Measurements from ENCODE around the gene SCFD2. TPM values are rescaled to one million over a fixed set of nuclear protein-coding genes. Genes with fewer than 3 reads are reported as not detected.
"Not testable (repeated sequence)": the region's sequence is repeated elsewhere in the genome, so short reads cannot be mapped to it uniquely, and the experiment has no call there.

Gene SCFD2
- polyA plus RNA-seq, 1 donor = 13.9 TPM

GRCh38 chr4:53192496-53192895, 173.4 kb downstream of the SCFD2 start:
- no peak for DNase-seq

DNA sequence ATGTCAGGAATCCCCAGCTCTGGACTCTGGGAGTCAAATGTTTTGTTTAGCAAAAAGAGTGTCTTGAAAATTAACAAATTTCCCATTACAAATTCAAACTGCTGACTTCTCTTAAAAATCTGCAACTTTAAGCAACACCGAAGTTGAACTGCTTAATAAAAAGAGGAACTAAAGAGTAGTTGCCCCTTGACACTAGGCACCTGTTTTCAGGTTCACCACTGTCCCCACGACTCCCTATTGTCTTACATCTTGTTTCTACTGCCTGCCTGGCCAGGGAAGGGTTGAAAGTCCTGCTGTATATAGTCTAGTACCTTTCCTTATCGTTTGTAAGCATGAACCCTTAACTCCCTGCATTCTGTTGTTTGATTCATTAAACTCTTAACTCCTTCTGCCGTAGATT, 173.9 kb downstream of the SCFD2 start:
- no peak for DNase-seq

GRCh38 chr4:53189011-53189410, 176.8 kb downstream of the SCFD2 start:
- no peak for DNase-seq

DNA sequence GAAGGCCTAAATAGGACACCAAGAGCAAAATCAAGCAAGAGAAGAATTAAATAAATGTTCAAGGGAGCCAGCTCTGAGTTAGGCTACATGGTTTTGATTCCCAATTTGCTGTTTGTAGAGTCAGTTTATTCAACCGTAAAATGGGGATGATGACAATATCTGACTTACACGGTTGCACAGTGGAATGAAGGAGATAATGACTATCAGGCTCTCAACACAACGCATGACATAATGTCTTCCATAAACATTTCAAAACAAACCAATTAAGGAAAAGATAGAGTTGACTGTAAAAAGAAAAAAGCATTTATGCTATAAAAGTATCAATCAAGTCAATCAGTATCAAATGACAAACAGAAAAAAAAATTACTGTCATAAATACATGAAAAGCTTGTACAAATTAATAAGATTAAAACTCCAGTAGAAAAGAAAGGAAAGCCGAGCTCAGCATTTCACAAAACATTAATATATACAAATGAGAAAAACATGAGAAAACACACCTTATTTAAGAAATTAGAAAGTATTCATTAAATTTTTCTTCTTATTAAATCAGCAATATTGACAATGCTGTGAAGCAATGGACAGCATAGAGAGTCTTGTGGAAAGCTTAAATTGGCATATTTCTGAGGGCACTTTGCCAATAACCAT, 179.0 kb downstream of the SCFD2 start:
- no peak for DNase-seq

GRCh38 chr4:53185869-53186585, 179.8 kb downstream of the SCFD2 start:
- no peak for DNase-seq

DNA sequence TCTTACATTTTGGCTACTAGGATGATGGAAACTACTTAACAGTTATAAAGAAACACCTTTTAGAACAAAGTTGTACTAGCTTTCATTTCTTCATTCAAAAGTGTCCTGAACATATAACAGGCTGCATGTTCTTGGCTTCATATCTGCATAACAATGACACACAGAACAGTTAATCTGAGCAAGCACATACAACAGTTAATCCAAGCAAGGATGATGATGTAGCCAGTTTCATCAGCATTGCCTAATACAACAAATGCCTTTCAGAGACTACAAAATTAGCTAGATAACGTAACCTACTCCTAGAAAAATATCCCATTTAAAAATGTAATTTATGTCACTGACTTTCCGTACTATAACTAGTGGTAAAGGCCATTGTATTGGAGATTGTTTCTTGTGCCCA, 182.1 kb downstream of the SCFD2 start:
- no peak for DNase-seq

DNA sequence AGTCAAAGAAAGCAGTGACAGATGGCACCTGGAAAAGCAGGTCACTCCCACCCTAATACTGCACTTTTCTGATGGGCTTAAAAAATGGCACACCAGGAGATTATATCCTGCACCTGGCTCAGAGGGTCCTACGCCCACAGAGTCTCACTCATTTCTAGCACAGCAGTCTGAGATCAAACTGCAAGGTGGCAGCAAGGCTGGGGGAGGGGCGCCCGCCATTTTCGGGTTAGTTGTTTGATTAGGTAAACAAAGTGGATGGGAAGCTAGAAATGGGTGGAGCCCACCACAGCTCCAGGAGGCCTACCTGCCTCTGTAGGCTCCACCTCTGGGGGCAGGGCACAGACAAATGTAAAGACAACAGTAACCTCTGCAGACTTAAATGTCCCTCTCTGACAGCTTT, 188.1 kb downstream of the SCFD2 start:
- DNase-seq = not testable (repeated sequence)

GRCh38 chr4:53175640-53176039, 190.2 kb downstream of the SCFD2 start:
- no peak for DNase-seq

DNA sequence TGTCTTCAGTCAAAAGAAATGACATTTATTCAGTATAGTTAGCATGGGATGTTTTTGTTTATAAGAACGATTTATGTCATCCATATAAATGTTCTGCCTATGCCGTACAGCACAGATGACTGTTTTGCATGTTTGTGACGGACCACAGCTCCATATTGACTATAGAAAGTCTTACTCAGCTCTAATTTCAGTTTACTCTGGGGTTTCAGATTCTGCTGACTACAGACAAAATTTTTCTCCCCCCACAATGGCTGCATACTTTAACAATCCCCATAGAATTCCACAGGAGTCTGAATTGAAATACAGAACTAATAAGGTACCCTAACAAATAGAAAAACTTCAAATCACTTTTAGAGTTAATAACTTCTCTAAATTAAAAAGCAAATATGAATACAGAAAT, 191.0 kb downstream of the SCFD2 start:
- DNase-seq = no peak

GRCh38 chr4:53173576-53173975, 192.3 kb downstream of the SCFD2 start:
- DNase-seq = no peak

GRCh38 chr4:53171797-53172196, 194.1 kb downstream of the SCFD2 start:
- DNase-seq = no peak

DNA sequence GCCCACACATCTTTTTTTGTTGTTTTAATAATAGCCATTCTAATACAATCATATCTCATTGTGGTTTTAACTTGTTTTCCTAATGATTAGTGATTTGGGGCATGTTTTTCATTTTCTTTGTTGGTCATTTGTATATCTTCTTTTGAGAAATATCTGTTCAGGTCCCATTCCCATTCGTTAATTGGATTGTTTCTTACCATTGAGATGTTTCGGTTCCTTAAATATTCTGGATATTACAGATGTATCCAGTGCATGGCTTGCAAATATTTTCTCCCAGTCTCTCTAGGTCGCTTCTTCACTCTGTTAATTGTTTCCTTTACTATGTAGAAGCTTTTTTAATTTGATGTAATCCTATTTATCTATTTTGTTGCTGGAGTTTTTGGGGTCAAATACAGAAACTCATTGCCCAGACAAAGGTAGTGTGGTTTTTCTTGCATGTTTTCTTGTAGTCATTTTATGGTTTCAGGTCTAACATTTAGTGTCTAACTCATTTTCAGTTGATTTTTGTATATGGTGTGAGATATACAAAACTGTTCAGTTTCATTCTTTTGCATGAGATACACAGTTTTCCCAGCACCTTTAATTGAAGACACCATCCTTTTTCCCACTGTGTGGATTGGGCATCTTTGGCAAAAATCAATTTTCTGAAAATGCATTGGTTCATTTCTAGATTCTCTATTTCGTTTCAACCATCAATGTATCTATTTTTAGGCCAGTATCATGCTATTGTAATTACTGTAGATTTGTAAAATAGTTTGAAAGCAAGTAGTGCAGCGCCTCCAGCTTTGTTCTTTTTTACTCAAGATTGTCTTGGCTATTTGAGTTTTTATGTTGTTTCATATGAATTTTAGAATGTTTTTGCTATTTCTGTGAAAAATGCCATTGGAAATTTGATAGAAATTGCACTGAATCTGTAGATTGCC, 195.9 kb downstream of the SCFD2 start:
- DNase-seq = no peak

- no peak for DNase-seq
Measured at GRCh38 chr4:53168228-53168627, 197.6 kb downstream of the SCFD2 start.

- no peak for DNase-seq
Measured at GRCh38 chr4:53162969-53163368, 202.9 kb downstream of the SCFD2 start.

GRCh38 chr4:53161787-53162433, 204.0 kb downstream of the SCFD2 start:
- DNase-seq = no peak

GRCh38 chr4:53161051-53161786, 204.6 kb downstream of the SCFD2 start:
- no peak for DNase-seq

DNA sequence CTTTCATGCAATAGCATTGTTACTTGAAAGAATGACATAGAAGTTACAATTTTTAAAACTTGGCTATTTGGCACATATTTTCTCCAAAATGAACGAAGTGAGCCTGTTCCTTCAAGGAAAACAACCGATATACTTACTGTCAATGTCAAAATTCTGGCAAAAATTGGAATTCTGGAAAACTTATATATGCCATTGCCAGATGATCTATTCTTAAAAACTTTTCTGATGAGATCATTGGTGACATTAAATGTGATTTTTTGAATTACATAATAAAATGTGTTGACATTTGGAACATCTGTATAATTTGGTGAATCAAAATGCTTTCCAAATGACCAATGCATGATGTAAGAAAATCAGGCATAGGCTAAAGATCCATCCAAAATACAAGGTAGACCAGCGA, 209.0 kb downstream of the SCFD2 start:
- no peak for DNase-seq

DNA sequence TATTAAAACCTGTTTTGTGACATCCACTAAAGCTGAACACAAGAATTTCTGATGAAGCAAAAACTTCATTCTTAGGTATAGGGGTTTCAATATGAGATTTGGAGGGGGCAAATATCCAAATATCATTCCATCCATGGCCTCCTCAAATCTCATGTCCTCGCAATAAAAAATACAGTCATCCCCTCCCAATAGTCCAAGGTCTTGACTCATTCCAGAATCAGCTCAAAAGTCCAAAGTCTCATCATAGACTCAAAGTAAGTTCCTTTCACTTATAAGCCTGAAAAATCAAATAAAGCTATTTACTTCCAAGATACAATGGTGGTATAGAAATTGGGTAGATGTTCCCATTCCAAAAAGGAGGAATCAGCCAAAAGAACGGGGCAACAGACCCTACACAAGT, 213.4 kb downstream of the SCFD2 start:
- no peak for DNase-seq

GRCh38 chr4:53151489-53151788, 214.4 kb downstream of the SCFD2 start:
- no peak for DNase-seq

- no peak for DNase-seq
Measured at GRCh38 chr4:53150631-53151488, 215.0 kb downstream of the SCFD2 start.

DNA sequence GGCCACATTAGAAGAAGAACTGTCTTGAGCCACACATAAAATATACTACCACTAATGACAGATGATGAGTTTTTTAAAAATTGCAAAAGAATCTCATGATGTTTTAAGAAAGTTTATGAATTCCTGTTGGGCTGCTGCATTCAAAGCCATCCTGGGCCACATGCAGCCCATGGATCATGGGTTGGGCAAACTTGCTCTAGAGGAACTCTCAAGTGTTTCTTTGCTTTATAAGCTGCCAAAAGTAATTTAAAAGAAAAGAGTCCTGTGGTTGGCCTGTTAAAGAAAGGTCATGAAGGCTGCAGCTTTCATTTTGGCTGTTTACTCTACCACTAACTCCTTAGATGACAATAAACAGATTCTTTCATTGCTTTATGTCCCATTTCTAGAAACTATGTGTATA, 218.2 kb downstream of the SCFD2 start:
- no peak for DNase-seq
